Loucy (cell line): Measurements from ENCODE around the gene SZT2.

Source experiments
- H2AFZ ChIP-seq: fragments of 200-600 bp; sonication (generic); 2 replicates; pipeline ENCODE4 v1.6.0; 2016; ENCODE audit warnings: antibody characterized with exemption, mild to moderate bottlenecking, low read length, moderate library complexity
- H3F3A ChIP-seq: fragments of 200-600 bp; 2 replicates; pipeline ENCODE4 v1.6.0; 2016; ENCODE audit warnings: antibody characterized with exemption, low read depth, mild to moderate bottlenecking
- H3K27me3 ChIP-seq: fragments of 200-600 bp; sonication (generic); 2 replicates; pipeline ENCODE4 v1.6.1; 2014; ENCODE audit warnings: low read length, mild to moderate bottlenecking; ENCODE audit not compliant: insufficient read depth, poor library complexity, severe bottlenecking
- H3K36me3 ChIP-seq: fragments of 200-600 bp; sonication (generic); 2 replicates; pipeline ENCODE4 v1.6.1; 2016; ENCODE audit warnings: low read length; ENCODE audit not compliant: insufficient read depth
- H3K4me1 ChIP-seq: fragments of 200-600 bp; sonication (generic); 2 replicates; pipeline ENCODE4 v1.5.1; 2014; ENCODE audit warnings: low read length, mild to moderate bottlenecking; ENCODE audit not compliant: insufficient read depth, poor library complexity, severe bottlenecking
- H3K4me2 ChIP-seq: fragments of 200-600 bp; sonication (generic); 2 replicates; pipeline ENCODE4 v1.6.0; 2014; ENCODE audit warnings: antibody characterized with exemption, low read length, low read depth, mild to moderate bottlenecking; ENCODE audit not compliant: poor library complexity, severe bottlenecking
- H3K4me3 ChIP-seq: fragments of 200-600 bp; sonication (generic); 2 replicates; pipeline ENCODE4 v1.5.1; 2014; ENCODE audit warnings: low read length, mild to moderate bottlenecking, mixed read lengths; ENCODE audit not compliant: poor library complexity, severe bottlenecking
- H3K79me2 ChIP-seq: fragments of 200-600 bp; sonication (generic); 2 replicates; pipeline ENCODE4 v1.6.1; 2014; ENCODE audit warnings: low read length; ENCODE audit not compliant: insufficient read depth
- H3K9ac ChIP-seq: fragments of 200-600 bp; sonication (generic); 2 replicates; pipeline ENCODE4 v1.6.0; 2014; ENCODE audit warnings: mild to moderate bottlenecking, low read depth, low read length, moderate library complexity; ENCODE audit not compliant: poor library complexity, severe bottlenecking
- H3K9me2 ChIP-seq: fragments of 200-600 bp; sonication (generic); replicated peaks from 2 replicates; pipeline ENCODE4 v1.6.1; 2016; ENCODE audit warnings: low read depth, low read length, mixed read lengths
- H3K9me3 ChIP-seq: fragments of 200-600 bp; sonication (generic); 2 replicates; pipeline ENCODE4 v1.6.1; 2014; ENCODE audit warnings: mild to moderate bottlenecking, antibody characterized with exemption, low read length, low read depth; ENCODE audit not compliant: insufficient read depth
- H4K20me1 ChIP-seq: fragments of 200-600 bp; sonication (generic); 2 replicates; pipeline ENCODE4 v1.6.0; 2014; ENCODE audit warnings: antibody characterized with exemption, low read length, mild to moderate bottlenecking; ENCODE audit not compliant: insufficient read depth, poor library complexity, severe bottlenecking
- EZH2phosphoT487 ChIP-seq: fragments of 200-600 bp; IDR thresholded peaks from 2 replicates; pipeline ENCODE4 v1.6.1; 2018; ENCODE audit warnings: antibody characterized with exemption, mild to moderate bottlenecking, moderate library complexity, borderline replicate concordance
- TF ChIP-seq, protein P1 (sequence below): fragments of 200-600 bp; sonication (generic); conservative IDR thresholded peaks from 2 replicates; pipeline ENCODE4 v1.5.1; 2014; ENCODE audit warnings: mild to moderate bottlenecking, antibody characterized with exemption, low read length

The SZT2 gene

DNA sequence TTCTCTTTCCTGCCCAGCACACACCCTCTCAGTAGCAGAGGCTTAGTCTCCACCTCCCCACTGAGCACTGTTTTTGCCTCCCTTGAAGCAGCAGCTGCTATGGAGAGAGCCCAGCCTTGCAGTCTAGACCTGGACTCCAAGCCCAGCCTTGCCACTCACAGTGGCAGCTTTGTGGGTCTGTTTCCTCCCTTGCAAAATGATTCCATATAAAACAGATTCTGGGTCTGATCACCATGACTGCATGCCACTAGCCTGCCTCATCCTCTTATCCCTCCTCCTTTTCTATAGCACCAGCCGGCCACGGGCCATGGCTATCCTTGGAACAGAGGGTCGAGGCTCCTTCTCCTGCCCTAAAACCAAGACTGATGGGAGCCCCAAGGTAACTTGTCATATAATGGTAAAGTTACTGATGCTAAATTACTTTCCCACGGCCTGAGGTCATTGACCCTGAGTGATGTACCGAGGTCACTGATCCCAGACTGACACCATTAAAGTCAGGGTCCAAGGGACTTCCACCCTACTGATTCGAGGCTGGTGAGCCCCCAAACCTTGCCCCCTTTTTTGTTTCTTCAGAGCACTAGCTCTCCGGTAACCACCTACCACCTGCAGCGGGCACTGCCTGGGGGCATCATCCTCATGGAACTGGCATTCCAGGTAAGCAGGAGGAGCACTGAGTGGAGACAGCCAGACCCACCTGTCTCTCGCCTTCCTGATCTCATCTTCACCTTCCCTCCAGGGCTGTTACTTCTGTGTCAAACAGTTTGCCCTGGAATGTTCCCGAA is 56.1 kb downstream of the SZT2 start:
- no peak for TF ChIP-seq EZH2phosphoT487
- TF ChIP-seq, protein P1, sequence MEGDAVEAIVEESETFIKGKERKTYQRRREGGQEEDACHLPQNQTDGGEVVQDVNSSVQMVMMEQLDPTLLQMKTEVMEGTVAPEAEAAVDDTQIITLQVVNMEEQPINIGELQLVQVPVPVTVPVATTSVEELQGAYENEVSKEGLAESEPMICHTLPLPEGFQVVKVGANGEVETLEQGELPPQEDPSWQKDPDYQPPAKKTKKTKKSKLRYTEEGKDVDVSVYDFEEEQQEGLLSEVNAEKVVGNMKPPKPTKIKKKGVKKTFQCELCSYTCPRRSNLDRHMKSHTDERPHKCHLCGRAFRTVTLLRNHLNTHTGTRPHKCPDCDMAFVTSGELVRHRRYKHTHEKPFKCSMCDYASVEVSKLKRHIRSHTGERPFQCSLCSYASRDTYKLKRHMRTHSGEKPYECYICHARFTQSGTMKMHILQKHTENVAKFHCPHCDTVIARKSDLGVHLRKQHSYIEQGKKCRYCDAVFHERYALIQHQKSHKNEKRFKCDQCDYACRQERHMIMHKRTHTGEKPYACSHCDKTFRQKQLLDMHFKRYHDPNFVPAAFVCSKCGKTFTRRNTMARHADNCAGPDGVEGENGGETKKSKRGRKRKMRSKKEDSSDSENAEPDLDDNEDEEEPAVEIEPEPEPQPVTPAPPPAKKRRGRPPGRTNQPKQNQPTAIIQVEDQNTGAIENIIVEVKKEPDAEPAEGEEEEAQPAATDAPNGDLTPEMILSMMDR, result no peak
- peaks cover 30% of the 10 kb centered on the region; the same call in 1 of the 2 replicates for H3K36me3 ChIP-seq
- no peaks in the 10 kb centered on the region for H3K9me3 ChIP-seq
- no peak overlapping the region for H3K4me2 ChIP-seq
- H3K27me3 ChIP-seq, result no peaks in the 10 kb centered on the region
- no peaks in the 10 kb centered on the region for H3K9me2 ChIP-seq
- H2AFZ ChIP-seq, result no peak overlapping the region
- H3K79me2 ChIP-seq, result no peaks in the 10 kb centered on the region
- H4K20me1 ChIP-seq, result no peaks in the 10 kb centered on the region
- H3F3A ChIP-seq, result no peaks in the 10 kb centered on the region
- no peak overlapping the region for H3K4me3 ChIP-seq
- H3K4me1 ChIP-seq, result no peaks in the 10 kb centered on the region
- no peak overlapping the region for H3K9ac ChIP-seq

DNA sequence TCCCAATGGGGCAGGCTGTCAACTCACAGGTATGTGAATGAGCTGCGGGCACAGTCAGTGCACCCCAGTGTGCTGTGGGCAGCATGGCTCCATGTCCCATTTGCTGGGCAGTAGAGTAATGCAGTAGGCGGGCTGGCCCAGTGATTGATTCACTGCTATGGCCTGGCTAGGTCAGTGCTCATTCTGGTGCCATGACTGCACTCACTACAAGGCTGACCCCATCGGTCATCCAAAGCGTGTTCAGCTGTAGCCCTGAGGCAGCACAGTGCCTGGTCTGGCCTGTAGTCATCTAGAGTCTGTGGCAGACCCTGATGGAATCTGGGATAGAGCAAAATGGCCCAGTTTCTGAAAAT is 56.7 kb downstream of the SZT2 start:
- no peaks in the 10 kb centered on the region for H3K9me3 ChIP-seq
- peaks cover 35% of the 10 kb centered on the region; the same call in 1 of the 2 replicates for H3K36me3 ChIP-seq
- H4K20me1 ChIP-seq, result no peaks in the 10 kb centered on the region
- no peak overlapping the region for H3K9ac ChIP-seq
- H2AFZ ChIP-seq, result no peak overlapping the region
- H3F3A ChIP-seq, result no peaks in the 10 kb centered on the region
- TF ChIP-seq EZH2phosphoT487, result no peak
- TF ChIP-seq, protein P1, result no peak
- no peak overlapping the region for H3K4me3 ChIP-seq
- no peaks in the 10 kb centered on the region for H3K27me3 ChIP-seq
- no peaks in the 10 kb centered on the region for H3K9me2 ChIP-seq
- H3K4me2 ChIP-seq, result no peak overlapping the region
- H3K79me2 ChIP-seq, result no peaks in the 10 kb centered on the region
- no peaks in the 10 kb centered on the region for H3K4me1 ChIP-seq

DNA sequence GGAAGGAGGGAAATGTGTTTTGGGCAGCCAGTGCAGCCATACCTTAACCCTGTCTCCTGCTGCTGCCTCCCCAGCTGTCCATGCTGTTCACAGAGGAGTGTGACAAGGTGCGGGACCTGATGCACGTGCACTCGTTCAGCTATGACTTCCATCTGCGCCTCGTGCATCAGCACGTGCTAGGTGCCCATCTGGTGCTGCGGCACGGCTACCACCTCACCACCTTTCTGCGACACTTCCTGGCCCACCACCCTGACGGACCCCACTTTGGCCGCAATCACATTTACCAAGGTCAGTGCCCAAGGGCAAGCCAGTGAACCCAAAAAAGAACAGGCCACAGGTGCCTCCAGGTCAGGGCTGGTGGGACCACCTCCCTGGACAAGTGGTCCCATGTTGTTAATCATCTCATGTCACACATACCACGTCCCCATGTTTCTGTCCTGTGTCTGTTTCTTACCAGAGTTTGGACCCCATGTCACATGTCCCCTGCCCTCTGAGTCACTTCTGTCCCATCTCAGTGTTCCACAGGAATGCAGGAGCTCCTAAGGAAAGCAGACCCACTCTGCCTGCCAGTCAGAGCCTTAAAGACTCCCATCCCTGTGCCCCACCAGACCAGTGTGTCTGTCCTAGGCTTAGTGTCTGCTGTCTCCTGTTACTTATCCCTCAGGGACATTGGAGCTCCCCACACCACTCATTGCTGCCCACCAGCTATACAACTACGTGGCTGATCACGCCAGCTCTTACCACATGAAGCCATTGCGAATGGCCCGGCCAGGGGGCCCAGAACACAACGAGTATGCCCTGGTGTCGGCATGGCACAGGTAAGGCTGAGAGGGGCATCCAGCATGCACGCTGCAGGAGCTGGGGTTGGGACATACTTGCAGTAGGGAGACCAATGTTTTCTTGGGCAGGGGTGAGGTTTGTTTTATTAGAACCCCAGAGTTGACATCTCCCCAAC is 57.5 kb downstream of the SZT2 start:
- H3K36me3 ChIP-seq, result peaks cover 40% of the 10 kb centered on the region; the same call in 1 of the 2 replicates
- no peak overlapping the region for H3K4me2 ChIP-seq
- no peak overlapping the region for H3K4me3 ChIP-seq
- no peaks in the 10 kb centered on the region for H3K27me3 ChIP-seq
- H3K9me2 ChIP-seq, result no peaks in the 10 kb centered on the region
- H2AFZ ChIP-seq, result no peak overlapping the region
- no peak for TF ChIP-seq EZH2phosphoT487
- TF ChIP-seq, protein P1, result no peak
- H3K9me3 ChIP-seq, result no peaks in the 10 kb centered on the region
- no peak overlapping the region for H3K9ac ChIP-seq
- H4K20me1 ChIP-seq, result no peaks in the 10 kb centered on the region
- peaks cover under 1% of the 10 kb centered on the region for H3K4me1 ChIP-seq
- H3F3A ChIP-seq, result no peaks in the 10 kb centered on the region
- peaks cover 7% of the 10 kb centered on the region; the same call in 1 of the 2 replicates for H3K79me2 ChIP-seq
